WTC11 (cell line): Measurements from ENCODE around the gene SDC1. TPM values are rescaled to one million over a fixed set of nuclear protein-coding genes. Genes with fewer than 3 reads are reported as not detected.

Source experiments
- ATAC-seq: fragments of 200-7000 bp; cut with Tn5 transposase; 2 replicates; pipeline ENCODE4 v1.10.0; 2021; ENCODE audit warnings: mild to moderate bottlenecking, moderate library complexity
- Bru-seq: library from RNA; stranded (reverse); fragments of 400-500 nt; gene quantifications from one replicate; lab custom pipeline; 2021; lab: Mats Ljungman, UMichigan
- CTCF ChIA-PET: fragments of 300-600 bp; sonication (Branson Sonifier 250); formaldehyde crosslinking; loops from one replicate; lab custom pipeline; 2021; ENCODE audit warnings: antibody characterized with exemption; lab: Charles Lee
- POLR2A ChIA-PET: fragments of 350-600 bp; sonication (Branson Sonifier 250); formaldehyde crosslinking; loops from one replicate; lab custom pipeline; 2021; ENCODE audit warnings: antibody characterized with exemption; lab: Charles Lee
- DNase-seq: peaks from one replicate; pipeline ENCODE4 v3.0.0; 2021; ENCODE audit warnings: low spot score
- H3K27ac Mint-ChIP-seq: 2 replicates; pipeline ENCODE4 v1.8.0; 2021; ENCODE audit warnings: mixed read lengths
- H3K27me3 Mint-ChIP-seq: 2 replicates; pipeline ENCODE4 v1.8.0; 2021; ENCODE audit warnings: low read depth, mild to moderate bottlenecking, moderate library complexity, mixed read lengths
- H3K36me3 Mint-ChIP-seq: 2 replicates; pipeline ENCODE4 v1.8.0; 2021; ENCODE audit warnings: mixed read lengths
- H3K4me1 Mint-ChIP-seq: 2 replicates; pipeline ENCODE4 v1.8.0; 2022; ENCODE audit warnings: mixed read lengths
- H3K4me3 Mint-ChIP-seq: 2 replicates; pipeline ENCODE4 v1.8.0; 2021; ENCODE audit warnings: mild to moderate bottlenecking, moderate library complexity, mixed read lengths
- H3K9me3 Mint-ChIP-seq: 2 replicates; pipeline ENCODE4 v1.8.0; 2021; ENCODE audit warnings: mixed read lengths
- AR ChIP-seq: fragments of 250-450 bp; sonication (Bioruptor Pico); IDR thresholded peaks from 2 replicates; pipeline ENCODE4 v1.9.0; 2021; ENCODE audit warnings: mild to moderate bottlenecking
- CREM ChIP-seq: sonication (generic); formaldehyde crosslinking; IDR thresholded peaks from 2 replicates; pipeline ENCODE4 v1.8.1; 2022; ENCODE audit warnings: mild to moderate bottlenecking, missing genetic modification reagents, moderate library complexity
- ESRRA ChIP-seq: sonication (generic); formaldehyde crosslinking; IDR thresholded peaks from 2 replicates; pipeline ENCODE4 v1.8.1; 2022; ENCODE audit warnings: mild to moderate bottlenecking, missing genetic modification reagents, borderline replicate concordance
- ETV6 ChIP-seq: sonication (generic); formaldehyde crosslinking; IDR thresholded peaks from 2 replicates; pipeline ENCODE4 v1.8.1; 2022; ENCODE audit warnings: mild to moderate bottlenecking, missing genetic modification reagents
- FOXP1 ChIP-seq: sonication (generic); formaldehyde crosslinking; IDR thresholded peaks from 2 replicates; pipeline ENCODE4 v1.8.0; 2022; ENCODE audit warnings: missing genetic modification reagents, mild to moderate bottlenecking, moderate library complexity, borderline replicate concordance
- GABPB1 ChIP-seq: sonication (generic); formaldehyde crosslinking; IDR thresholded peaks from 2 replicates; pipeline ENCODE4 v1.8.1; 2023; ENCODE audit warnings: mild to moderate bottlenecking, missing genetic modification reagents
- HMGXB4 ChIP-seq: sonication (generic); formaldehyde crosslinking; IDR thresholded peaks from 2 replicates; pipeline ENCODE4 v1.8.1; 2023; ENCODE audit warnings: mild to moderate bottlenecking, moderate library complexity, missing genetic modification reagents
- IRF2 ChIP-seq: sonication (generic); formaldehyde crosslinking; IDR thresholded peaks from 2 replicates; pipeline ENCODE4 v1.8.0; 2022; ENCODE audit warnings: low read depth, missing genetic modification reagents, borderline replicate concordance
- JAZF1 ChIP-seq: fragments of 250-450 bp; sonication (Bioruptor Pico); IDR thresholded peaks from 2 replicates; pipeline ENCODE4 v1.9.0; 2021; ENCODE audit warnings: moderate library complexity, mild to moderate bottlenecking, inconsistent platforms
- JUN ChIP-seq: sonication (generic); formaldehyde crosslinking; IDR thresholded peaks from 2 replicates; pipeline ENCODE4 v1.8.0; 2023; ENCODE audit warnings: mild to moderate bottlenecking, missing genetic modification reagents
- MAX ChIP-seq: sonication (generic); formaldehyde crosslinking; IDR thresholded peaks from 2 replicates; pipeline ENCODE4 v1.8.0; 2022; ENCODE audit warnings: mild to moderate bottlenecking, missing genetic modification reagents
- MLX ChIP-seq: sonication (generic); formaldehyde crosslinking; IDR thresholded peaks from 2 replicates; pipeline ENCODE4 v1.8.1; 2023; ENCODE audit warnings: mild to moderate bottlenecking, missing genetic modification reagents, moderate library complexity
- NFE2L1 ChIP-seq: sonication (generic); formaldehyde crosslinking; IDR thresholded peaks from 2 replicates; pipeline ENCODE4 v1.8.1; 2023; ENCODE audit warnings: missing genetic modification reagents
- NFYB ChIP-seq: sonication (generic); formaldehyde crosslinking; conservative IDR thresholded peaks from 2 replicates; pipeline ENCODE4 v1.8.0; 2022; ENCODE audit warnings: low read depth, missing genetic modification reagents
- NR3C1 ChIP-seq: sonication (generic); formaldehyde crosslinking; conservative IDR thresholded peaks from 2 replicates; pipeline ENCODE4 v1.8.1; 2023; ENCODE audit warnings: low read depth, mild to moderate bottlenecking, missing genetic modification reagents
- USF2 ChIP-seq: sonication (generic); formaldehyde crosslinking; IDR thresholded peaks from 2 replicates; pipeline ENCODE4 v1.8.1; 2023; ENCODE audit warnings: mild to moderate bottlenecking, missing genetic modification reagents, moderate library complexity
- ZBTB21 ChIP-seq: sonication (generic); formaldehyde crosslinking; IDR thresholded peaks from 2 replicates; pipeline ENCODE4 v1.8.1; 2023; ENCODE audit warnings: mild to moderate bottlenecking, missing genetic modification reagents, borderline replicate concordance
- ZBTB43 ChIP-seq: sonication (generic); formaldehyde crosslinking; IDR thresholded peaks from 2 replicates; pipeline ENCODE4 v1.8.1; 2023; ENCODE audit warnings: mild to moderate bottlenecking, missing genetic modification reagents
- ZNF232 ChIP-seq: sonication (generic); formaldehyde crosslinking; IDR thresholded peaks from 2 replicates; pipeline ENCODE4 v1.8.0; 2022; ENCODE audit warnings: mild to moderate bottlenecking, missing genetic modification reagents
- ZNF317 ChIP-seq: sonication (generic); formaldehyde crosslinking; IDR thresholded peaks from 2 replicates; pipeline ENCODE4 v1.8.1; 2023; ENCODE audit warnings: low read depth, mild to moderate bottlenecking, moderate library complexity, missing genetic modification reagents, borderline replicate concordance
- ZNF532 ChIP-seq: fragments of 250-450 bp; sonication (Bioruptor Pico); IDR thresholded peaks from 2 replicates; pipeline ENCODE4 v1.9.0; 2021; ENCODE audit warnings: mild to moderate bottlenecking, borderline replicate concordance
- long read RNA-seq, 3 experiments: library from RNA in 1 of 3; library from capped mRNA in 1 of 3; library from polyadenylated mRNA in 1 of 3; unstranded in 2 of 3; stranded (forward) in 1 of 3; transcript quantifications; one replicate each; pipeline ENCODE4 v2.0.0, GENCODE V29; 2021
- total RNA-seq: library from RNA; stranded (reverse); gene quantifications from 3 replicates; pipeline ENCODE4 v1.2.3, GENCODE V29; 2021

The SDC1 gene
- total RNA-seq (47.3 to 52.6 TPM (median 52.6 TPM) in 3 replicates), Bru-seq, nascent RNA (percentile 71 among the genes with signal in this experiment)
- long read RNA-seq, experiment 1, transcript SDC1-202 (6 exons, 3,291 nt) = minor isoform, 21 of 195 reads
- long read RNA-seq, experiment 1, transcript SDC1-201 (5 exons, 3,147 nt) = major isoform, 136 of 195 reads
- long read RNA-seq, experiment 1, partial matches to known transcripts = 28 of 195 reads
- long read RNA-seq, experiment 1, other reads (novel, unspliced or antisense) = 10 of 195 reads
- long read RNA-seq, experiment 2, transcript SDC1-201 (5 exons, 3,147 nt) = major isoform, 30 of 61 reads
- long read RNA-seq, experiment 2, partial matches to known transcripts = 16 of 61 reads
- long read RNA-seq, experiment 2, other reads (novel, unspliced or antisense) = 13 of 61 reads
- long read RNA-seq, experiment 3, partial matches to known transcripts = 0 of 2 reads
- long read RNA-seq, experiment 3, other reads (novel, unspliced or antisense) = 2 of 2 reads

GRCh38 chr2:20224716-20225293 is at the start of gene SDC1:
TSS of gene SDC1 (minus strand) at chr2:20225130. CDS start at chr2:20224867, 263 bp downstream.
- H3K27ac Mint-ChIP-seq = peak within 1 kb of the TSS; percentile 95
- H3K4me1 Mint-ChIP-seq = peaks cover 35% of the 10 kb centered on the region
- no peaks in the 10 kb centered on the region for H3K36me3 Mint-ChIP-seq
- CTCF ChIA-PET = interaction anchor here (0.8 to 5.6 kb wide), 36 partner anchors 8 to 418 kb away, joined by 3 to 59 read pairs (median 5); partner anchors contain the start of genes LAPTM4A, MATN3 and RHOB
- H3K4me3 Mint-ChIP-seq = peak within 1 kb of the TSS; percentile 67
- no peaks in the 10 kb centered on the region for H3K9me3 Mint-ChIP-seq
- DNase-seq (peak; percentile 65), ATAC-seq (peak; percentile 34)
- peaks cover 17% of the 10 kb centered on the region for H3K27me3 Mint-ChIP-seq
- POLR2A ChIA-PET = interaction anchor here (0.5 to 1.6 kb wide), 17 partner anchors 9 to 235 kb away, joined by 3 to 8 read pairs (median 3); partner anchors contain the start of genes RHOB and WDR35
- 0 out of 2 replicates have a peak, but pooled peaks have one; percentile 72 for TF ChIP-seq NFE2L1 (CRISPR knock-in tag)
- no peak for TF ChIP-seq HMGXB4 (CRISPR knock-in tag)
- no peak for TF ChIP-seq ZNF532 (CRISPR knock-in tag)
- TF ChIP-seq FOXP1 (CRISPR knock-in tag) = peak; percentile 86
- TF ChIP-seq ESRRA = 0 out of 2 replicates have a peak, but pooled peaks have one; percentile 41
- TF ChIP-seq MLX (CRISPR knock-in tag) = no peak
- 0 out of 2 replicates have a peak, but pooled peaks have one; percentile 33 for TF ChIP-seq ZNF232 (CRISPR knock-in tag)
- TF ChIP-seq JAZF1 (CRISPR knock-in tag) = no peak
- TF ChIP-seq NR3C1 (CRISPR knock-in tag) = 0 out of 2 replicates have a peak, but pooled peaks have one; percentile 71
- TF ChIP-seq ETV6 (CRISPR knock-in tag) = peak; percentile 65; the same call in 1 of the 2 replicates
- TF ChIP-seq GABPB1 (CRISPR knock-in tag) = no peak
- peak; percentile 46; the same call in 1 of the 2 replicates for TF ChIP-seq USF2 (CRISPR knock-in tag)
- TF ChIP-seq IRF2 (CRISPR knock-in tag) = peak; percentile 70; the same call in 1 of the 2 replicates
- no peak for TF ChIP-seq CREM (CRISPR knock-in tag)
- no peak for TF ChIP-seq JUN (CRISPR knock-in tag)
- TF ChIP-seq ZBTB21 (CRISPR knock-in tag) = no peak
- TF ChIP-seq MAX (CRISPR knock-in tag) = peak; percentile 5; the same call in 1 of the 2 replicates
- TF ChIP-seq AR (CRISPR knock-in tag) = no peak
- TF ChIP-seq NFYB (CRISPR knock-in tag) = 0 out of 2 replicates have a peak, but pooled peaks have one; percentile 25
- TF ChIP-seq ZNF317 = no peak
- TF ChIP-seq ZBTB43 = peak; percentile 78; the same call in 1 of the 2 replicates
